ENCODE results near the gene SKI.

SKI gene

GRCh38 chr1:2317230-2318065 lies 89.3 kb downstream of the SKI start:
- Histone ChIP-seq H3K4me2 (ENCODE audit: insufficient read depth, low read length) (no peak overlapping the region), H3K9me3 (ENCODE audit: insufficient read depth, low read length, severe bottlenecking) (no peaks in the 10 kb centered on the region), H3K27me3 (ENCODE audit: insufficient read depth, low read length, poor library complexity) (no peaks in the 10 kb centered on the region), H3K36me3 (ENCODE audit: insufficient read depth, low read length) (no peaks in the 10 kb centered on the region), H3K9ac (ENCODE audit: low read depth, low read length) (no peak overlapping the region), H3K79me2 (ENCODE audit: insufficient read depth, low read length) (no peaks in the 10 kb centered on the region), H4K20me1 (ENCODE audit: insufficient read depth, low read length) (peaks cover 11% of the 10 kb centered on the region), H3K4me1 (ENCODE audit: insufficient read depth, low read length) (peaks cover 53% of the 10 kb centered on the region), H3K4me3 (ENCODE audit: low read depth in 1 of 2, low read length in 2 of 2) (no peak overlapping the region), H2AFZ (ENCODE audit: low read depth, low read length) (no peak overlapping the region), H3K27ac (ENCODE audit: low read length) (no peak overlapping the region)
- ATAC-seq (ENCODE audit: insufficient read depth, low read depth) (no peak), DNase-seq (no peak)
- TF ChIP-seq, protein P1, sequence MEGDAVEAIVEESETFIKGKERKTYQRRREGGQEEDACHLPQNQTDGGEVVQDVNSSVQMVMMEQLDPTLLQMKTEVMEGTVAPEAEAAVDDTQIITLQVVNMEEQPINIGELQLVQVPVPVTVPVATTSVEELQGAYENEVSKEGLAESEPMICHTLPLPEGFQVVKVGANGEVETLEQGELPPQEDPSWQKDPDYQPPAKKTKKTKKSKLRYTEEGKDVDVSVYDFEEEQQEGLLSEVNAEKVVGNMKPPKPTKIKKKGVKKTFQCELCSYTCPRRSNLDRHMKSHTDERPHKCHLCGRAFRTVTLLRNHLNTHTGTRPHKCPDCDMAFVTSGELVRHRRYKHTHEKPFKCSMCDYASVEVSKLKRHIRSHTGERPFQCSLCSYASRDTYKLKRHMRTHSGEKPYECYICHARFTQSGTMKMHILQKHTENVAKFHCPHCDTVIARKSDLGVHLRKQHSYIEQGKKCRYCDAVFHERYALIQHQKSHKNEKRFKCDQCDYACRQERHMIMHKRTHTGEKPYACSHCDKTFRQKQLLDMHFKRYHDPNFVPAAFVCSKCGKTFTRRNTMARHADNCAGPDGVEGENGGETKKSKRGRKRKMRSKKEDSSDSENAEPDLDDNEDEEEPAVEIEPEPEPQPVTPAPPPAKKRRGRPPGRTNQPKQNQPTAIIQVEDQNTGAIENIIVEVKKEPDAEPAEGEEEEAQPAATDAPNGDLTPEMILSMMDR (IDR thresholded peaks at IDR 0.05; ENCODE audit: borderline replicate concordance, extremely low read depth, low read length, poor library complexity, severe bottlenecking): no peak
- no peak for TF ChIP-seq EZH2 (IDR thresholded peaks at IDR 0.05; ENCODE audit: borderline replicate concordance, low read depth, low read length, severe bottlenecking)

DNA sequence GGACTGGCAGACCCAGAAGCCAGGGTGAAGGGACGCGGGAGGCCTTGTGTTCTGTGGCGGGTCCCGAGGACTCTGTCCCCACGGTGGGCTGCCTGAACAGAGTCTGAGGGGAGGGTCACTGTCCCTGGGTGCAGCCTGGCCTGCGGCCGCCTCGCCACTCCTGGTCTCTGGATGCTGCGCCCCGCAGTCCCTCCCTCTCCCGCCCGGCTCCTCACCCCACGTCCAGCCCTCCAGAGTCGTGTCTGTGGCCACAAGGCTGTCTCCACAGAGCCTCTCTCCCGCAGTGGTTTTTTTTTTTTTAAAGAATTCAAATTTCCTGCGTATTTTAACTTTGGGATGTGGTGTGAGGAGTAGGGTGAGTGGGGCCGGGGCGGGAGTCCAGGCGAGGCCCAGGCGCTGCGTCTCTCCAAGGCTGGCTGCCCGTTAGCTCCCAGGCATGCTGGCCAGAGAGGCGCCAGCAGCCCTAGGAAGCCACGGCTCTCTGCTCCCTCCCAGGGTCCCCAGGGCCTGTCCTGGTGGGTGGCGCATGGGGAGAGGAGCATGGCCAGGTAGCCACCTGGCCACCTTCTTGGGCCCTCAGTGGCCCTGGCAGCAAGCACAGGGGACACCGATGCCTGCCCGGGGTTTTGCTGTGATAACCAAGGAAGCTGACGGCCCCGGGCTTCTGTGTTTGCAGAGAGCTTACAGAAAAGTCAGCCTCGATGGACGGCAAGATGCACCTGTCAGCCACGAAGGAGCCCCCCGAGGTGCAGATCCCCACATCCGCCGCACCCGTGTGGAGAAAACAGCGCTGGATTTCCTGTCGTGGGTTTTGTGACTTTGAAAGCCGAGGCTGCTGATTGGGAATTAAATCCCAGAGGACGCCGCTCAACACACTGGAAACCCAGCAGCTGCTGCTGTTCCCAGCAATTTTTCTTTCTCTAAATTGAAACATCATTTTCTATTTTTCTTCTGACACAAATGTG lies 90.5 kb downstream of the SKI start:
- Histone ChIP-seq H3K27me3 (ENCODE audit: insufficient read depth, low read length, poor library complexity) (no peaks in the 10 kb centered on the region), H3K4me2 (ENCODE audit: insufficient read depth, low read length) (peak overlapping the region; percentile 30), H3K9me3 (ENCODE audit: insufficient read depth, low read length, severe bottlenecking) (no peaks in the 10 kb centered on the region), H4K20me1 (ENCODE audit: insufficient read depth, low read length) (peaks cover 11% of the 10 kb centered on the region), H3K4me1 (ENCODE audit: insufficient read depth, low read length) (peaks cover 53% of the 10 kb centered on the region), H3K79me2 (ENCODE audit: insufficient read depth, low read length) (no peaks in the 10 kb centered on the region), H3K36me3 (ENCODE audit: insufficient read depth, low read length) (no peaks in the 10 kb centered on the region), H2AFZ (ENCODE audit: low read depth, low read length) (no peak overlapping the region), H3K27ac (ENCODE audit: low read length) (peak overlapping the region; percentile 76), H3K4me3 (ENCODE audit: low read depth in 1 of 2, low read length in 2 of 2) (no peak overlapping the region), H3K9ac (ENCODE audit: low read depth, low read length) (no peak overlapping the region)
- DNase-seq: peak; percentile 68
- peak; percentile 32; the same call in 2 of the 3 replicates for ATAC-seq (ENCODE audit: insufficient read depth, low read depth)
- TF ChIP-seq EZH2 (IDR thresholded peaks at IDR 0.05; ENCODE audit: borderline replicate concordance, low read depth, low read length, severe bottlenecking): no peak
- TF ChIP-seq, protein P1 (IDR thresholded peaks at IDR 0.05; ENCODE audit: borderline replicate concordance, extremely low read depth, low read length, poor library complexity, severe bottlenecking): no peak

DNA sequence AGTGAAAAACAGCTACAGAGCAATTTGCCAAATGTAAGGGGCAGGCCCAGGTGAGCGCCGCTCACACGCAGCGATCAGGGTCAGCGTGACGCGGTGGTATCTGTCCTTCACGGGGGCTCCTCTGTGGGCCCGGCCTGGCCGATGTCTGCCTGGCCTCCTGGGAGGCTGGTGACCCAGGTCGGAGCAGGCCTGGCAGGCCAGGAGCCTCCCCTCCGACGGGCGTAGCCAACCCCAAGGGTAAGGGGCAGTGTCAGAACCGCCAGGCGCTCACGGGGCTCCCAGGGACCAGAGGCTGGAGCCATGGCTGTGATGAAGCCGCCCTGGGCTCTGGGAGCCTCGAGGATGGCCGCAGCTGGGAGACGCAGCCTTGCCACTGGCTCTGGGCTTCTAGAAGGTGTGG lies 91.2 kb downstream of the SKI start:
- DNase-seq (no peak), ATAC-seq (ENCODE audit: insufficient read depth, low read depth) (no peak)
- Histone ChIP-seq H3K4me1 (ENCODE audit: insufficient read depth, low read length) (peaks cover 53% of the 10 kb centered on the region), H3K36me3 (ENCODE audit: insufficient read depth, low read length) (no peaks in the 10 kb centered on the region), H3K4me3 (ENCODE audit: low read depth in 1 of 2, low read length in 2 of 2) (no peak overlapping the region), H3K9ac (ENCODE audit: low read depth, low read length) (peak overlapping the region; percentile 34; the same call in 1 of the 2 replicates), H2AFZ (ENCODE audit: low read depth, low read length) (no peak overlapping the region), H3K27me3 (ENCODE audit: insufficient read depth, low read length, poor library complexity) (no peaks in the 10 kb centered on the region), H3K4me2 (ENCODE audit: insufficient read depth, low read length) (peak overlapping the region; percentile 30), H4K20me1 (ENCODE audit: insufficient read depth, low read length) (peaks cover 8% of the 10 kb centered on the region), H3K27ac (ENCODE audit: low read length) (peak overlapping the region; percentile 76), H3K9me3 (ENCODE audit: insufficient read depth, low read length, severe bottlenecking) (no peaks in the 10 kb centered on the region), H3K79me2 (ENCODE audit: insufficient read depth, low read length) (no peaks in the 10 kb centered on the region)
- TF ChIP-seq, protein P1 (IDR thresholded peaks at IDR 0.05; ENCODE audit: borderline replicate concordance, extremely low read depth, low read length, poor library complexity, severe bottlenecking): no peak
